GM12864 (cell line): ENCODE data around the gene KRT6C.
A peak's percentile ranks its signal among the peaks of the same experiment; 100 is the strongest.
"Not testable (repeated sequence)": the region's sequence is repeated elsewhere in the genome, so short reads cannot be mapped to it uniquely, and the experiment has no call there.

ENCODE experiments used
- DNase-seq: peaks from one replicate; pipeline ENCODE4 v3.0.0-alpha.2; 2011; ENCODE audit warnings: low read depth
- H3K4me3 ChIP-seq: 2 replicates; pipeline ENCODE4 v1.5.1; 2011; ENCODE audit warnings: mild to moderate bottlenecking, low read depth, low read length, control low read depth
- TF ChIP-seq, protein P1 (sequence below): IDR thresholded peaks from 2 replicates; pipeline ENCODE4 v1.5.1; 2011; ENCODE audit warnings: low read depth, mild to moderate bottlenecking, moderate library complexity, low read length, control low read depth, inconsistent platforms; ENCODE audit errors: missing control alignments

The KRT6C gene

GRCh38 chr12:52513736-52514135 is 40.1 kb upstream of the KRT6C start:
- DNase-seq = no peak
- TF ChIP-seq, protein P1, sequence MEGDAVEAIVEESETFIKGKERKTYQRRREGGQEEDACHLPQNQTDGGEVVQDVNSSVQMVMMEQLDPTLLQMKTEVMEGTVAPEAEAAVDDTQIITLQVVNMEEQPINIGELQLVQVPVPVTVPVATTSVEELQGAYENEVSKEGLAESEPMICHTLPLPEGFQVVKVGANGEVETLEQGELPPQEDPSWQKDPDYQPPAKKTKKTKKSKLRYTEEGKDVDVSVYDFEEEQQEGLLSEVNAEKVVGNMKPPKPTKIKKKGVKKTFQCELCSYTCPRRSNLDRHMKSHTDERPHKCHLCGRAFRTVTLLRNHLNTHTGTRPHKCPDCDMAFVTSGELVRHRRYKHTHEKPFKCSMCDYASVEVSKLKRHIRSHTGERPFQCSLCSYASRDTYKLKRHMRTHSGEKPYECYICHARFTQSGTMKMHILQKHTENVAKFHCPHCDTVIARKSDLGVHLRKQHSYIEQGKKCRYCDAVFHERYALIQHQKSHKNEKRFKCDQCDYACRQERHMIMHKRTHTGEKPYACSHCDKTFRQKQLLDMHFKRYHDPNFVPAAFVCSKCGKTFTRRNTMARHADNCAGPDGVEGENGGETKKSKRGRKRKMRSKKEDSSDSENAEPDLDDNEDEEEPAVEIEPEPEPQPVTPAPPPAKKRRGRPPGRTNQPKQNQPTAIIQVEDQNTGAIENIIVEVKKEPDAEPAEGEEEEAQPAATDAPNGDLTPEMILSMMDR = no peak
- H3K4me3 ChIP-seq = no peak overlapping the region

DNA sequence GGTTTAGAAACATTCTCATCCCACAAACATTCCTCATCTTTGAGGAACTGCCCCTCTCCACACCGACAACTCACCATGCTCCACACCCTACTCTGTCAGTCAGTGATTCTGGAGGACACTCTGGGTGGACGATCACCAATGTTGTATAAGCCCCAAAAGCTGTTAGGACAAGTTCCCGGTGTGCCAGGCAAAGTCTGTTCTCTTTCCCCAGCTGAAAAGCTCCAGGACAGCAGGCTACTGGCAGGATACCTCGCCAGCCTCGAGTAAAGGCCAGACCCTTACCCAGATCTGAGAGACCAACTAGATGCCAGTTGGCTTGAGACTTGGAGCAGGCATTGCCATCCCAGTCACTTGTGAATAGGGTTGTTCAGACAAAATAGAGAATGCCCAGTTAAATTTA is 34.6 kb upstream of the KRT6C start:
- TF ChIP-seq, protein P1 = no peak
- H3K4me3 ChIP-seq = no peak overlapping the region
- no peak for DNase-seq

DNA sequence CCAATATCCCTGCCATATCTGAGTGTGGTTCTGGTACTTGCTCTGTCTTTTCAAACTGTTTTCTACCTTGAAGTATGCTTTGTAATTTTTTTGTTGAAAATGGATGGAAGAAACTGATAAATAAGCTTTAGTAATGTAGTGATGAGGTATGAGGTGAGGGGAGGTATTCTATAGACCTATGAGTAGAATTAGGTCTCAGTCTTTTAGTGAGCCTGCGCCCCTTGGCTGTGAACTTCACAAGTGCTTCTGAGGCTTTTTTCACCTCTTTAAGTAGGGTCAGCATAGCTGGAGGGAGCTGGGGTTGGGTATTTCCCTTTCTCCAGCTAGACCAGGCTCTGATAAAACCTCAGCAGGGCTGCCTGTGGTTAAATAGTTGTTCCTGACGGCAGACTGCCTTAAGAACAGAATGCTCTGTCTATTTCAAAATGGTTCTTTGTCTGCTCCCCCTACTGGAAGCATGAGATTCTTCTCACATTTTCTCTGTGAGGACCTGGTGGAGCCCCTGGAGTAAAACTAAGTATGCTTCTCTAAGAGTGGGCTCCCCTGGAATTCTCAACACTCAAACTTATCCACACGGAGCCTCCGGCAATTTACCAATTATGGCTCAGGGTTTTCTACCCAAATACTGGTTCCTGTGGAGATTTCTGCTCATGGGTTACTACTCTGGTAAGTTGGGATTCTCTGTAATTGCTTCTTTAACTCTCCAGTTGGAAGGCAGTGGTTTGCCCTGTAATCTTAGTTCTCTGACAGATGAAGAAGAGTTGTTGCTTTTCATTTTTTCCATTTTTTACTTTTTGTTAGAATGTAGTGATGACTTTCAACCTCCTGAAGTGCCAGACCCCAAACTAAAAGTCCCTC is 33.5 kb upstream of the KRT6C start:
- H3K4me3 ChIP-seq = no peak overlapping the region
- TF ChIP-seq, protein P1 = peak; percentile 55
- no peak for DNase-seq

DNA sequence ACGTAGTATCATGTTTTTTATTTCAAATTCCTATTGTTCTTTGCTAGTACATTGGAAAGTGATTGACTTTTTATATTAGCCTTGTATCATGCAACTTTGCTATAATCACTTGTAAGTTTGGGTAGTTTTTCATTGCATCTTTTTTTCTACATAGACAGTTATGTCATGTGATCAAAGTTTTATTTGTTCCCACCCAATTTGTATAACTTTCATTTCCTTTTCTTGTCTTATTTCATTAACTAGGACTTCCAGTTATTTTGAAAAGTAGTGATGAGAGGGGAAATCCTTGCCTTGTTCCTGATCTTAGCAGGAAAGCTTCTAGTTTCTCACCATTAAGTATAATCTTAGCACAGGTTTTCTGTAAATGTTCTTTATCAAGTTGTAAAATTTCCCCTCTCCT is 29.3 kb upstream of the KRT6C start:
- no peak for DNase-seq
- TF ChIP-seq, protein P1 = no peak

DNA sequence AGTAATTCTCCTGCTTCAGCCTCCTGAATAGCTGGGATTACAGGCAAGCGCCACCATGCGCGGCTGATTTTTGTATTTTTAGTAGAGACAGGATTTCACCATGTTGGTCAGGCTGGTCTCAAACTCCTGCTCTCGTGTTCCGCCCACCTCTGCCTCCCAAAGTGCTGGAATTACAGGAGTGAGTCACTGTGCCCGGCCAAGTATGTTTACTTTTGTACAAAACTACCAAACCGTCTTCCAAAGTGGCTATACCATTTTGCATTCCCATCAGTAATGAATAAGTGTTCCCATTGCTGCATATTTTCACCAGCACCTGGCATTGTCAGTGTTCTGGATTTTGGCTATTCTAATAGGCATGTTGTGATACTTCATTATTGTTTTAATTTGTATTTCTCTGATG is 27.9 kb upstream of the KRT6C start:
- no peak overlapping the region for H3K4me3 ChIP-seq
- TF ChIP-seq, protein P1 = no peak
- DNase-seq = no peak

More for the DNA sequence above, 29.3 kb upstream of the KRT6C start:
- H3K4me3 ChIP-seq = no peak overlapping the region

GRCh38 chr12:52500574-52500973 is 27.0 kb upstream of the KRT6C start:
- not testable (repeated sequence) for DNase-seq, H3K4me3 ChIP-seq

- no peak overlapping the region for H3K4me3 ChIP-seq
- TF ChIP-seq, protein P1 = no peak
- DNase-seq = no peak
These were observed 26.4 kb upstream of the KRT6C start for GRCh38 chr12:52499806-52500560.
